Panc1 (cell line): Measurements from ENCODE around the gene STK4.
A peak's percentile ranks its signal among the peaks of the same experiment; 100 is the strongest.

Experiments used
- POLR2AphosphoS5 ChIP-seq: IDR thresholded peaks from 2 replicates; pipeline ENCODE4 v1.6.1; 2012; ENCODE audit warnings: mild to moderate bottlenecking, low read depth, low read length, moderate library complexity
- REST ChIP-seq, 2 experiments: IDR thresholded peaks; 2 replicates each; pipeline ENCODE4 v1.6.1; 2011 to 2012; ENCODE audit warnings: low read depth in 2 of 2, control low read depth in 1 of 2, low read length in 1 of 2, mild to moderate bottlenecking in 1 of 2, moderate library complexity in 1 of 2; ENCODE audit not compliant: insufficient read depth in 1 of 2
- SIN3A ChIP-seq: IDR thresholded peaks from 2 replicates; pipeline ENCODE4 v1.6.1; 2012; ENCODE audit warnings: low read depth, mild to moderate bottlenecking, low read length, moderate library complexity, borderline replicate concordance; ENCODE audit not compliant: insufficient read depth
- TCF7L2 ChIP-seq: IDR thresholded peaks from 2 replicates; pipeline ENCODE4 v1.6.1; 2011; ENCODE audit warnings: mild to moderate bottlenecking, low read depth, low read length, inconsistent platforms
- TF ChIP-seq, protein P1 (sequence below): fragments of 450-650 bp; IDR thresholded peaks from 2 replicates; pipeline ENCODE4 v1.5.1; 2017; ENCODE audit warnings: mild to moderate bottlenecking

DNA sequence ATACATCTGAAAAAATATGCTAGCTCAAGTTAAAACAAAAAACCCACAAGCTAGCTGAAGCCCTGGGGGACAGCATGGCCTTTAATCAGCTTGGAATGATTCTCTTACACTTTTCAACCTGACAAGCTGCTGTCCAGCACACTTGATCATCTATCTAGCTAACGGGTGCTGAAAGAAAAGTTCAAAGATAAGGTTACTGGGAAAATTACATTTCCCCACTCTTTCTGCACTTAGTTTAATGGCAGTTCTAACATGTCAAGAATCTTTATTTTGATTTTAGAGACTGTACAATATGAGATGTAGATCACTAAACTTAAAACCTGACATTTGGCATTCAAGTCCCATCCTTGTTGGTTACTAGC is 53.4 kb downstream of the STK4 start:
- TF ChIP-seq, protein P1, sequence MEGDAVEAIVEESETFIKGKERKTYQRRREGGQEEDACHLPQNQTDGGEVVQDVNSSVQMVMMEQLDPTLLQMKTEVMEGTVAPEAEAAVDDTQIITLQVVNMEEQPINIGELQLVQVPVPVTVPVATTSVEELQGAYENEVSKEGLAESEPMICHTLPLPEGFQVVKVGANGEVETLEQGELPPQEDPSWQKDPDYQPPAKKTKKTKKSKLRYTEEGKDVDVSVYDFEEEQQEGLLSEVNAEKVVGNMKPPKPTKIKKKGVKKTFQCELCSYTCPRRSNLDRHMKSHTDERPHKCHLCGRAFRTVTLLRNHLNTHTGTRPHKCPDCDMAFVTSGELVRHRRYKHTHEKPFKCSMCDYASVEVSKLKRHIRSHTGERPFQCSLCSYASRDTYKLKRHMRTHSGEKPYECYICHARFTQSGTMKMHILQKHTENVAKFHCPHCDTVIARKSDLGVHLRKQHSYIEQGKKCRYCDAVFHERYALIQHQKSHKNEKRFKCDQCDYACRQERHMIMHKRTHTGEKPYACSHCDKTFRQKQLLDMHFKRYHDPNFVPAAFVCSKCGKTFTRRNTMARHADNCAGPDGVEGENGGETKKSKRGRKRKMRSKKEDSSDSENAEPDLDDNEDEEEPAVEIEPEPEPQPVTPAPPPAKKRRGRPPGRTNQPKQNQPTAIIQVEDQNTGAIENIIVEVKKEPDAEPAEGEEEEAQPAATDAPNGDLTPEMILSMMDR: no peak
- peak in 1 of 2 experiments; percentile 54; a peak in 2 of 4 replicates for TF ChIP-seq REST (IDR thresholded peaks at IDR 0.05; ENCODE audit: insufficient read depth in 1 of 2, low read depth in 2 of 2, low read length in 1 of 2)
- TF ChIP-seq POLR2AphosphoS5: no peak
- no peak for TF ChIP-seq TCF7L2
- no peak for TF ChIP-seq SIN3A
